ENCODE results near the gene CCNK.

Gene CCNK

GRCh38 chr14:99520571-99521081 is 39.4 kb downstream of the CCNK start:
- no peak for TF ChIP-seq CTCF (IDR thresholded peaks at IDR 0.05; ENCODE audit: low read depth, low read length)
- H3K4me3 ChIP-seq (ENCODE audit: low read depth, low read length) = no peak overlapping the region

GRCh38 chr14:99521176-99522024 is 40.2 kb downstream of the CCNK start:
- no peak for TF ChIP-seq CTCF (IDR thresholded peaks at IDR 0.05; ENCODE audit: low read depth, low read length)
- no peak overlapping the region for H3K4me3 ChIP-seq (ENCODE audit: low read depth, low read length)

GRCh38 chr14:99522025-99522401 is 40.8 kb downstream of the CCNK start:
- no peak for TF ChIP-seq CTCF (IDR thresholded peaks at IDR 0.05; ENCODE audit: low read depth, low read length)
- no peak overlapping the region for H3K4me3 ChIP-seq (ENCODE audit: low read depth, low read length)

GRCh38 chr14:99522457-99522891 is 41.3 kb downstream of the CCNK start:
- H3K4me3 ChIP-seq (ENCODE audit: low read depth, low read length) = peak overlapping the region; percentile 23
- no peak for TF ChIP-seq CTCF (IDR thresholded peaks at IDR 0.05; ENCODE audit: low read depth, low read length)

GRCh38 chr14:99522934-99523703 is 41.9 kb downstream of the CCNK start:
- no peak for TF ChIP-seq CTCF (IDR thresholded peaks at IDR 0.05; ENCODE audit: low read depth, low read length)
- H3K4me3 ChIP-seq (ENCODE audit: low read depth, low read length) = peak overlapping the region; percentile 23; the same call in 1 of the 2 replicates

- TF ChIP-seq CTCF (IDR thresholded peaks at IDR 0.05; ENCODE audit: low read depth, low read length) = no peak
- H3K4me3 ChIP-seq (ENCODE audit: low read depth, low read length) = no peak overlapping the region
Measured at GRCh38 chr14:99523704-99524055, 42.5 kb downstream of the CCNK start.
